ENCODE data around the gene DHX9. TPM values are rescaled to one million over a fixed set of nuclear protein-coding genes. Genes with fewer than 3 reads are reported as not detected.

Gene DHX9
- polyA plus RNA-seq, 2 of the 4 experiments (the other 2 are of a cell fraction), result 205 to 247 TPM

DNA sequence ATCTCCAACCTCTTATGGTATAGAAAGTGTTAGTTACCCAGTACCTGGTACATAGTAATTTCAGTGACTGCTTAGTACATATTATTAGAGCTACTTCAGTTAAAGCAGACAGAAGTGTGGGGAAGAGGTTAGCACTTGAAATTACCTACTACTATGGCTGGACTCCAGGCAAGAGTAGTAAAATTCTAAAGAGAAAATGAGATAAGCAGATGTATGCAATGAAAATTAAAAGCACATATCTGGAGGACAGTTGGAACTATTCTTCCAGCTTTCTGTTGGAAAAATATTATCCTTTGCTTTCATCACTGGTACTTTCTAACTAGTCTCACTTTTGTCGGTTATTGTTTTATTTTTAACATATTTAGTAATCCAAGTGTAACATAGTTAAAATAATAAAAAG, 23.7 kb downstream of the DHX9 start:
- ATAC-seq (no peak), FAIRE-seq (no peak), DNase-seq (ENCODE audit: low read depth in 1 of 2, low spot score in 1 of 2) (no peak)
- POLR2A ChIA-PET, result no interaction called here
- Histone ChIP-seq H3K4me2 (no peak overlapping the region), H3K4me3 (no peak overlapping the region), H3K9me3 (no peaks in the 10 kb centered on the region), H3K27ac (no peak overlapping the region), H3K4me1 (0 out of 3 replicates have a peak, but pooled peaks cover 4% of the 10 kb centered on the region)
- TF ChIP-seq TP53 (CRISPR knock-in tag; IDR thresholded peaks at IDR 0.05) (no peak), FOSB (CRISPR knock-in tag; IDR thresholded peaks at IDR 0.05) (0 out of 2 replicates have a peak, but pooled peaks have one; percentile 42)
- CTCF ChIA-PET, result interaction anchor here (0.6 kb wide), 1 partner anchor 317 kb away, joined by 4 read pairs; no protein-coding TSS in a partner anchor
- 75% methylated on average over 1 of the region's 1 CpG for WGBS (ENCODE audit: missing lambda C conversion rate)

DNA sequence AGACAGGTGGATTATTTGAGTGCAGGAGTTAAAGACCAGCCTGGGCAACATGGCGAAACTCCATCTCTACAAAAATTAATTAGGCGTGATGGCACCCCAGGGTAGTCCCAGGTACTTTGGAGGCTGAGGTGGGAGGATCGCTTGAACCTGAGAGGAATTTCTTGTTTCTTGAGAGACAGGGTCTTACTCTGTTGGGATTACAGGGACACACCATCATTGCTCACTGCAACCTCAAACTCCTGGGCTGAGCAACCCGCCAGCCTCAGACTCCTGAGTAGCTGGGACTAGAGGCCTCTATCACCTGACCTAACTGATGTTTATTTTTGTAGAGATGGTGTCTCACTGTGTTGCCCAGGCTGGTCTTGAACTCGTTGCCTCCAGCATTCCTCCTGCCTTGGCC, 24.8 kb downstream of the DHX9 start:
- H3K9me3 ChIP-seq, result no peaks in the 10 kb centered on the region
- H3K4me3 ChIP-seq, result no peak overlapping the region
- no peak for ATAC-seq
- FAIRE-seq, result no peak
- TF ChIP-seq, protein P1, sequence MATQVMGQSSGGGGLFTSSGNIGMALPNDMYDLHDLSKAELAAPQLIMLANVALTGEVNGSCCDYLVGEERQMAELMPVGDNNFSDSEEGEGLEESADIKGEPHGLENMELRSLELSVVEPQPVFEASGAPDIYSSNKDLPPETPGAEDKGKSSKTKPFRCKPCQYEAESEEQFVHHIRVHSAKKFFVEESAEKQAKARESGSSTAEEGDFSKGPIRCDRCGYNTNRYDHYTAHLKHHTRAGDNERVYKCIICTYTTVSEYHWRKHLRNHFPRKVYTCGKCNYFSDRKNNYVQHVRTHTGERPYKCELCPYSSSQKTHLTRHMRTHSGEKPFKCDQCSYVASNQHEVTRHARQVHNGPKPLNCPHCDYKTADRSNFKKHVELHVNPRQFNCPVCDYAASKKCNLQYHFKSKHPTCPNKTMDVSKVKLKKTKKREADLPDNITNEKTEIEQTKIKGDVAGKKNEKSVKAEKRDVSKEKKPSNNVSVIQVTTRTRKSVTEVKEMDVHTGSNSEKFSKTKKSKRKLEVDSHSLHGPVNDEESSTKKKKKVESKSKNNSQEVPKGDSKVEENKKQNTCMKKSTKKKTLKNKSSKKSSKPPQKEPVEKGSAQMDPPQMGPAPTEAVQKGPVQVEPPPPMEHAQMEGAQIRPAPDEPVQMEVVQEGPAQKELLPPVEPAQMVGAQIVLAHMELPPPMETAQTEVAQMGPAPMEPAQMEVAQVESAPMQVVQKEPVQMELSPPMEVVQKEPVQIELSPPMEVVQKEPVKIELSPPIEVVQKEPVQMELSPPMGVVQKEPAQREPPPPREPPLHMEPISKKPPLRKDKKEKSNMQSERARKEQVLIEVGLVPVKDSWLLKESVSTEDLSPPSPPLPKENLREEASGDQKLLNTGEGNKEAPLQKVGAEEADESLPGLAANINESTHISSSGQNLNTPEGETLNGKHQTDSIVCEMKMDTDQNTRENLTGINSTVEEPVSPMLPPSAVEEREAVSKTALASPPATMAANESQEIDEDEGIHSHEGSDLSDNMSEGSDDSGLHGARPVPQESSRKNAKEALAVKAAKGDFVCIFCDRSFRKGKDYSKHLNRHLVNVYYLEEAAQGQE (IDR thresholded peaks at IDR 0.05), result no peak
- TF ChIP-seq TP53 (CRISPR knock-in tag; IDR thresholded peaks at IDR 0.05), result no peak
- ChIA-PET CTCF (interaction anchor here (0.6 kb wide), 1 partner anchor 21 kb away, joined by 3 read pairs; no protein-coding TSS in a partner anchor), POLR2A (no interaction called here)
- no peak overlapping the region for H3K4me2 ChIP-seq
- no peak overlapping the region for H3K27ac ChIP-seq
- DNase-seq (ENCODE audit: low read depth in 1 of 2, low spot score in 1 of 2), result no peak
- 0 out of 3 replicates have a peak, but pooled peaks cover 4% of the 10 kb centered on the region for H3K4me1 ChIP-seq
- WGBS (ENCODE audit: missing lambda C conversion rate), result 94% methylated on average over 5 of the region's 5 CpGs

DNA sequence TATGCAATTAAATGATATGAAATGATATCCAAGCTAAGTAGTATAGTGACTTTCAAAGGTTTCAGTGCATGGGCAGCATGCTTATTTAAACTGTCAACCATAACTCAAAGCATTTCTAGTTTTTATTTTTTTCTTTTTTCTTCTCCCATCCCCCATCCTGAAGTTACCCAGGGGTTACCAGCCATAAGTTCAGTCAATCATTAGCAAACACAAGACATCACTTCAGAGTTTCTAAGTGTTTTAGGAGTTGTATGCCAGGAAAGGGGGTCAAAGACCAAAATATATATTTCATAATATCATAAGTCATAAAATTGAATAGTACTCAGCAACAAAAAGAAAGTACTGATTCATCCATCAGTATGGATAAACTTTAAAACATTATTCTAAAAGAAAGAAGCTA, 28.7 kb downstream of the DHX9 start:
- Histone ChIP-seq H3K9me3 (no peaks in the 10 kb centered on the region), H3K4me3 (no peak overlapping the region), H3K27ac (no peak overlapping the region), H3K4me1 (0 out of 3 replicates have a peak, but pooled peaks cover 4% of the 10 kb centered on the region), H3K4me2 (no peak overlapping the region)
- FAIRE-seq (no peak), DNase-seq (ENCODE audit: low read depth in 1 of 2, low spot score in 1 of 2) (no peak), ATAC-seq (no peak)
- TF ChIP-seq HDAC2 (IDR thresholded peaks at IDR 0.05) (no peak), EHMT2 (IDR thresholded peaks at IDR 0.05; ENCODE audit: low read depth) (no peak), JUNB (IDR thresholded peaks at IDR 0.05) (no peak), KDM5A (IDR thresholded peaks at IDR 0.05) (no peak), TFCP2L1 (CRISPR knock-in tag; IDR thresholded peaks at IDR 0.05) (no peak), EHF (CRISPR knock-in tag; IDR thresholded peaks at IDR 0.05) (no peak), HOXB5 (CRISPR knock-in tag; IDR thresholded peaks at IDR 0.05) (no peak), TP53 (CRISPR knock-in tag; IDR thresholded peaks at IDR 0.05) (no peak), ZFP36 (IDR thresholded peaks at IDR 0.05; ENCODE audit: borderline replicate concordance, partially characterized antibody) (no peak)
- TF ChIP-seq, protein P2, sequence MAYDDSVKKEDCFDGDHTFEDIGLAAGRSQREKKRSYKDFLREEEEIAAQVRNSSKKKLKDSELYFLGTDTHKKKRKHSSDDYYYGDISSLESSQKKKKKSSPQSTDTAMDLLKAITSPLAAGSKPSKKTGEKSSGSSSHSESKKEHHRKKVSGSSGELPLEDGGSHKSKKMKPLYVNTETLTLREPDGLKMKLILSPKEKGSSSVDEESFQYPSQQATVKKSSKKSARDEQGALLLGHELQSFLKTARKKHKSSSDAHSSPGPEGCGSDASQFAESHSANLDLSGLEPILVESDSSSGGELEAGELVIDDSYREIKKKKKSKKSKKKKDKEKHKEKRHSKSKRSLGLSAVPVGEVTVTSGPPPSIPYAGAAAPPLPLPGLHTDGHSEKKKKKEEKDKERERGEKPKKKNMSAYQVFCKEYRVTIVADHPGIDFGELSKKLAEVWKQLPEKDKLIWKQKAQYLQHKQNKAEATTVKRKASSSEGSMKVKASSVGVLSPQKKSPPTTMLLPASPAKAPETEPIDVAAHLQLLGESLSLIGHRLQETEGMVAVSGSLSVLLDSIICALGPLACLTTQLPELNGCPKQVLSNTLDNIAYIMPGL (CRISPR knock-in tag; IDR thresholded peaks at IDR 0.05; ENCODE audit: borderline replicate concordance), result no peak
- TF ChIP-seq, protein P3, sequence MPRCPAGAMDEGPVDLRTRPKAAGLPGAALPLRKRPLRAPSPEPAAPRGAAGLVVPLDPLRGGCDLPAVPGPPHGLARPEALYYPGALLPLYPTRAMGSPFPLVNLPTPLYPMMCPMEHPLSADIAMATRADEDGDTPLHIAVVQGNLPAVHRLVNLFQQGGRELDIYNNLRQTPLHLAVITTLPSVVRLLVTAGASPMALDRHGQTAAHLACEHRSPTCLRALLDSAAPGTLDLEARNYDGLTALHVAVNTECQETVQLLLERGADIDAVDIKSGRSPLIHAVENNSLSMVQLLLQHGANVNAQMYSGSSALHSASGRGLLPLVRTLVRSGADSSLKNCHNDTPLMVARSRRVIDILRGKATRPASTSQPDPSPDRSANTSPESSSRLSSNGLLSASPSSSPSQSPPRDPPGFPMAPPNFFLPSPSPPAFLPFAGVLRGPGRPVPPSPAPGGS (IDR thresholded peaks at IDR 0.05), result no peak
- ChIA-PET CTCF (interaction anchor here (0.7 to 1.4 kb wide), 2 partner anchors 11 to 14 kb away, joined by 3 to 4 read pairs; no protein-coding TSS in a partner anchor), POLR2A (no interaction called here)
